Astrocyte of the cerebellum (primary cell): ENCODE results near the gene EEF1AKMT4.

ENCODE experiments used
- DNase-seq: peaks from one replicate; pipeline ENCODE4 v3.0.0-alpha.2; 2011; ENCODE audit warnings: low read depth
- H3K4me3 ChIP-seq: 2 replicates; pipeline ENCODE4 v1.5.1; 2011; ENCODE audit warnings: mild to moderate bottlenecking, low read depth, low read length, moderate library complexity
- in situ Hi-C: cut with HindIII; loops from 2 replicates; pipeline ENCODE4 v1.10.0; 2017; ENCODE audit warnings: low sequenced_read_pairs
- TF ChIP-seq, protein P1 (sequence below): IDR thresholded peaks from 2 replicates; pipeline ENCODE4 v1.5.1; 2012; ENCODE audit warnings: low read length, low read depth, moderate library complexity, mild to moderate bottlenecking; ENCODE audit errors: missing control alignments

The EEF1AKMT4 gene

DNA sequence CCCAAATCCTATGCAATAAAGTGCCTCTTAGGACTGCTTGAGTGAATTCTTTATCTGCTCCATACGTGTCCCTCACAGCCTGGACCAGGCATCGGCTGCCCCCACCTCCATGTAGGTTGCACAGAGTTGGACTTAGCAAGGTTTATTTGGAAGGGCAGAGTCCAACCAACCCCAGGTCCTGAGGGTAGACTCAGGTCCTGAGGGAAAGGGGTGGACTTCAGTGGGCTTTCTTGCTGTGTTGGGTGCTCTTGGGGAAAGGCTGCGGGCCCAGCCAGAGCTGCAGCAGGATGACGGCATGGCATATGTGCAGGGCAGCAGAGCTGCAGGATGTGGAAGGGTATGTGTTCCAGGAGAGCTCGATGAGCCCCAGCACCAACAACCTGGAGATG is 7.2 kb upstream of the EEF1AKMT4 start:
- TF ChIP-seq, protein P1, sequence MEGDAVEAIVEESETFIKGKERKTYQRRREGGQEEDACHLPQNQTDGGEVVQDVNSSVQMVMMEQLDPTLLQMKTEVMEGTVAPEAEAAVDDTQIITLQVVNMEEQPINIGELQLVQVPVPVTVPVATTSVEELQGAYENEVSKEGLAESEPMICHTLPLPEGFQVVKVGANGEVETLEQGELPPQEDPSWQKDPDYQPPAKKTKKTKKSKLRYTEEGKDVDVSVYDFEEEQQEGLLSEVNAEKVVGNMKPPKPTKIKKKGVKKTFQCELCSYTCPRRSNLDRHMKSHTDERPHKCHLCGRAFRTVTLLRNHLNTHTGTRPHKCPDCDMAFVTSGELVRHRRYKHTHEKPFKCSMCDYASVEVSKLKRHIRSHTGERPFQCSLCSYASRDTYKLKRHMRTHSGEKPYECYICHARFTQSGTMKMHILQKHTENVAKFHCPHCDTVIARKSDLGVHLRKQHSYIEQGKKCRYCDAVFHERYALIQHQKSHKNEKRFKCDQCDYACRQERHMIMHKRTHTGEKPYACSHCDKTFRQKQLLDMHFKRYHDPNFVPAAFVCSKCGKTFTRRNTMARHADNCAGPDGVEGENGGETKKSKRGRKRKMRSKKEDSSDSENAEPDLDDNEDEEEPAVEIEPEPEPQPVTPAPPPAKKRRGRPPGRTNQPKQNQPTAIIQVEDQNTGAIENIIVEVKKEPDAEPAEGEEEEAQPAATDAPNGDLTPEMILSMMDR, result no peak
- DNase-seq, result no peak
- H3K4me3 ChIP-seq, result no peak overlapping the region
- in situ Hi-C loops, result loop anchor here (25.0 kb wide), 1 partner anchor 355 kb away; the partner anchor contains the start of gene PARL

DNA sequence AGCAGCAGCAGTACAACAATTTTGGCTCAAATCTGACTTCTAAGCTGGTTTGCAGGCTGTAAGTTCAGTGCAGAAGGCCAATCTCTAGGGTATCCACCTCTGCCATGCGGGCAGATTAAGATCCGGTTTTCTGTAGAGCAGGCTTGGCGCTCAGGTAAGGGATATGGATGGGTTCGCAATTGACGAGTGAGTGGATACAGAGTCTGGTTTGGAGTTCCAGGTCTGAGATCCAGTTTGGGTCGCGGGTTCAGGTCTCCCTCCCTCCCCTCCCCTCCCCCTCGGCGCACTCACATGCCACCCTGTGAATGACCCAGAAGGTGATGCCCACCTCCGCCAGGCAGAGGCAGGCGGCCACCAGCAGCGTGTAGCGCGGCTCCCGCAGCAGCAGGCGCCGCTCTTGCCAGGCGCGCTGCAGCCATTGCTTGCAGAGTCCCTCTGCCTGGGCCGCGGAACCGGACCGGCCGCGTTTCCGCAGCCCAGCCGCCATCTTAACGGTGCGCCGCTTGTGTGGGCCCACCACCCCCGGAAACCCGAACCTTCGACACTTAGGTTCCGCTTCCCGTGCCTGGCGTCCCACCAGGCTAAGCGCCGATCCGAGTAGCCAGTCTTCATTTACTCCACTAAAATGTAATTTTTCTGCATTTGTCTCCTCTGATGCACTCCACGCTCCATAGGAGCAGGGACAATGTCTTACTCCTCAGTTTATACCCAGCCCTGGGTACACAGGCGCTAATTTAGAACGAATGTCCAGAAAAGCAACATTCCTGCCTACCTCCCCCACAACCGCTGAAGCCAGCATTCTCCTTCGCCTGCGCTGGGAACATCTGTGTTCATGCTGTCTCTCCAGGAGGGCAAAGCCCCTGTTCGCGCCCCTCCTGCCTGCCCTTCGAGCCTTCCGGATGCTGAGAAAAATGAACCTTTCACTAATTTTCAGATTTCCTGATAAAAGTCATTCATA is 739 bp upstream of the EEF1AKMT4 start, which contains the start of gene ALG3:
Gene ALG3 (minus strand): TSS at position 509 of the 958 bp plus-strand sequence. CDS start 22 bp downstream, at position 487.
- peak within 1 kb of the TSS; percentile 95 for H3K4me3 ChIP-seq
- TF ChIP-seq, protein P1, result no peak
- DNase-seq, result peak; percentile 78
- in situ Hi-C loops, result loop anchor here (25.0 kb wide), 1 partner anchor 361 kb away; the partner anchor contains the start of gene PARL

DNA sequence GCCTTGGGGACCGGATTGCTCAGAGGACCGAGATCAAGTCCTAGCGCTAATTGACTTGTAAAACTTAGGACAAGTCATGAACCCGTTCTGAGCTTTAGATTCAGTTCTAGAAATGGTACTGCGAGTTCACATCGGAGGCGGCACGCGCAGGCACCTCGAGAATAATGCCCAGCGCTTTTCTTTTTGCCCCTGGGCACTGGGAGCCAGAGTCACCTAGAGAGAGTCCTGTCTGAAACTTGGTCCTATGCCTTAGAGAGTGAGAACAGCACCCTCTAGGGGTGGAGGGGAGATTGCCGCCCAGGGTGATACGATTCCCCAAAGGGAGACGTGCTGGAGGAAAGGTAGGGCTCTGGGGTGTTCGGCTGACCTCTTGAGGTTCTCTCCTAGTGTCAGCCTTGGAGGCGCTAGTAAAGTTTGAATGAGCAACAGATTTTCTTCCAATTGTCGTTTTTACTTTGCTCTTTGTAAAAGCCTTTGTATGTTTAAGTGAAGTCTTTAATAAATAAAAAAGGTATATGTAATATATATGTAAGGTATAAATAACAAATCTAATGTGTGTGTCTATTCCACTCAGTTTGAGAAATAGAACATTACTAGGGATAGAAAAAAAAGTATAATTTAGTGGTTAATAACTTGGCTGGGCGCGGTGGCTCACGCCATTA is 826 bp downstream of the EEF1AKMT4 start:
- DNase-seq, result peak; percentile 72
- TF ChIP-seq, protein P1, result peak; percentile 97
- peak overlapping the region; percentile 95 for H3K4me3 ChIP-seq
- in situ Hi-C loops, result no loop called here

DNA sequence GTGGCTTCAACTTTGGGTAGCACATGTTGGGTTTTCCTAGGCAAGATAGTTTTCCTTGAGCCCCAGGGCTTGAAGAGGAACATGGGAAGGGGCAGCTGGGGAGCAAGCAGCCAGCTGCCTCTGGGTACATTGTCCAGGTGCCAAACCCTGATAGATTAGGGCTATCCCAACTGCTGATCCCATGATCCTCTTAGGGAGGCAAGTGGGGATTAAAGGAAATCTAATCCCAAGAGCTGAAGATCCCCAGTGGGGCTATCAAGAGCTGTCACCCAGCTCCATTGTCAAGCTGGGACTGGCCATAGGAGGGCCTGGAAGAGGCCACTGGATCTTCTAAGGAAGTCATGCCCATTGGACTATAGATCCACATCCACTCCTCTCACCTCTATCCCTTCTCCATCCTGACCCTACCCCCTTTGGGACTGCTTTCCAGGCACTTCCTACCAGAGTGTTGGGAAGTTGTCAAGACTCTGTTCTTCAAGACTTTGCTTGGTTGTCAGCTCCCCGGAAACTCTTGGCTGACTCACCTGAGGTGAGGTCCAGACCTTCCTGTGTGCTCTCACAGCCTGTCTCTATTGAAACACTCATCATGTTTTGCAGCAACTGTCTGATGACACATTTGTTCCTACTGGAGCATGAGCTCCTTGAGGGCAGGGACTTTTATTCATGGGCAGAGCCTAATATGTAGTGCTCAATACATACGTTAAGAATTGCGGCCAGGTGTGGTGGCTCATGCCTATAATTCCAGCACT is 6.0 kb downstream of the EEF1AKMT4 start:
- no peak overlapping the region for H3K4me3 ChIP-seq
- in situ Hi-C loops, result no loop called here
- TF ChIP-seq, protein P1, result no peak
- DNase-seq, result no peak

DNA sequence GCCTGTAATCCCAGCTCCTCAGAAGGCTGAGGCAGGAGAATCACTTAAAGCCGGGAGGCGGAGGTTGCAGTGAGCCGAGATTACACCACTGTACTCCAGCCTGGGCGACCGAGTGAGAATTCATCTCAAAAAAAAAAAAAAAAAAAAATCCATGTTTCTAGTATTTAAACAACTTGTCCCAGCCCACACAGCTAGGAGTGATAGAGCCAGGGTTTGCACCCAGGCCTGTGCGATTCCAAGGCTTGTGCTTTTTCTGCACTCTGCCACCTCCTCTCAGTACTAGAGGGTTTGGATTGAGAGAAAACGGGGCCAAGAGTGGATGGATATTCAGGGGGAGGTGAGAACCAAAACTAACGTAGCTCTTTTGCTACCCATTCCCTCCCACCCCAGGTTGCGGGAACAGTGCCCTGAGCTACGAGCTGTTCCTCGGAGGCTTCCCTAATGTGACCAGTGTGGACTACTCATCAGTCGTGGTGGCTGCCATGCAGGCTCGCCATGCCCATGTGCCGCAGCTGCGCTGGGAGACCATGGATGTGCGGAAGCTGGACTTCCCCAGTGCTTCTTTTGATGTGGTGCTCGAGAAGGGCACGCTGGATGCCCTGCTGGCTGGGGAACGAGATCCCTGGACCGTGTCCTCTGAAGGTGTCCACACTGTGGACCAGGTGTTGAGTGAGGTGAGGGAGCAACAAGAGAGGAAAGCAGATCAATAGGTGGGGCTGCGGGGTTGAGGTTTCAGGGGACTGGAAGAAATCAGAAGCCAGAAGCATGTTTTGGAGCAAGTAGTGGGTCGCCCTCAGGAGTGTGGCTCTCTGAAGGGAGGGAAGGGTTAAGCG is 7.8 kb downstream of the EEF1AKMT4 start:
- DNase-seq, result no peak
- in situ Hi-C loops, result no loop called here
- TF ChIP-seq, protein P1, result no peak
- no peak overlapping the region for H3K4me3 ChIP-seq
